ENCODE results near the gene ATP10D. TPM values are rescaled to one million over a fixed set of nuclear protein-coding genes. Genes with fewer than 3 reads are reported as not detected.

Gene ATP10D
- polyA plus RNA-seq, 1 donor = 8.1 TPM

GRCh38 chr4:47590325-47590724 is 105.2 kb downstream of the ATP10D start:
- no peak for DNase-seq (ENCODE audit: low read depth)

- no peak for DNase-seq (ENCODE audit: low read depth)
These were observed 112.6 kb downstream of the ATP10D start for GRCh38 chr4:47597696-47598095.

- no peak for DNase-seq (ENCODE audit: low read depth)
These were observed 113.2 kb downstream of the ATP10D start for GRCh38 chr4:47598320-47598719.

- no peak for DNase-seq (ENCODE audit: low read depth)
These were observed 113.8 kb downstream of the ATP10D start for GRCh38 chr4:47598896-47599295.

GRCh38 chr4:47606482-47606881 is 121.4 kb downstream of the ATP10D start:
- no peak for DNase-seq (ENCODE audit: low read depth)

- DNase-seq (ENCODE audit: low read depth) = no peak
These were observed 127.3 kb downstream of the ATP10D start for GRCh38 chr4:47612116-47613023.

- DNase-seq (ENCODE audit: low read depth) = no peak
These were observed 130.3 kb downstream of the ATP10D start for GRCh38 chr4:47615385-47615784.

GRCh38 chr4:47617607-47618006 is 132.5 kb downstream of the ATP10D start:
- no peak for DNase-seq (ENCODE audit: low read depth)

GRCh38 chr4:47619691-47620090 is 134.6 kb downstream of the ATP10D start:
- DNase-seq (ENCODE audit: low read depth) = no peak

GRCh38 chr4:47621181-47621580 is 136.1 kb downstream of the ATP10D start:
- DNase-seq (ENCODE audit: low read depth) = no peak

GRCh38 chr4:47624031-47624441 is 139.0 kb downstream of the ATP10D start:
- no peak for DNase-seq (ENCODE audit: low read depth)

- no peak for DNase-seq (ENCODE audit: low read depth)
These were observed 146.1 kb downstream of the ATP10D start for GRCh38 chr4:47631161-47631560.

GRCh38 chr4:47639531-47639930 is 154.5 kb downstream of the ATP10D start:
- DNase-seq (ENCODE audit: low read depth) = no peak

GRCh38 chr4:47640911-47641310 is 155.8 kb downstream of the ATP10D start:
- no peak for DNase-seq (ENCODE audit: low read depth)

GRCh38 chr4:47641755-47642154 is 156.7 kb downstream of the ATP10D start:
- DNase-seq (ENCODE audit: low read depth) = no peak

GRCh38 chr4:47642191-47642830 is 157.2 kb downstream of the ATP10D start:
- no peak for DNase-seq (ENCODE audit: low read depth)

Other genes with a start within 250 kb of the ATP10D start
- 16.1 TPM for gene COMMD8, start 21.6 kb upstream of the ATP10D start, polyA plus RNA-seq (ENCODE audit: insufficient read length)

All from forelimb muscle (tissue), 1 donor.